Activated CD4-positive, CD25-positive, alpha-beta regulatory T cell treated with anti-CD3 and anti-CD28 coated beads, Interleukin-2, amount 50 U/mL, for 24 hours (primary cell): ENCODE data around the gene NRXN3.

Experiments
- ATAC-seq, 2 donors: fragments of 150-1000 bp; cut with Tn5 transposase; one replicate each; pipeline ENCODE4 v1.10.0; 2021; ENCODE audit warnings: mild to moderate bottlenecking in 1 of 2, moderate library complexity in 1 of 2

Gene NRXN3

DNA sequence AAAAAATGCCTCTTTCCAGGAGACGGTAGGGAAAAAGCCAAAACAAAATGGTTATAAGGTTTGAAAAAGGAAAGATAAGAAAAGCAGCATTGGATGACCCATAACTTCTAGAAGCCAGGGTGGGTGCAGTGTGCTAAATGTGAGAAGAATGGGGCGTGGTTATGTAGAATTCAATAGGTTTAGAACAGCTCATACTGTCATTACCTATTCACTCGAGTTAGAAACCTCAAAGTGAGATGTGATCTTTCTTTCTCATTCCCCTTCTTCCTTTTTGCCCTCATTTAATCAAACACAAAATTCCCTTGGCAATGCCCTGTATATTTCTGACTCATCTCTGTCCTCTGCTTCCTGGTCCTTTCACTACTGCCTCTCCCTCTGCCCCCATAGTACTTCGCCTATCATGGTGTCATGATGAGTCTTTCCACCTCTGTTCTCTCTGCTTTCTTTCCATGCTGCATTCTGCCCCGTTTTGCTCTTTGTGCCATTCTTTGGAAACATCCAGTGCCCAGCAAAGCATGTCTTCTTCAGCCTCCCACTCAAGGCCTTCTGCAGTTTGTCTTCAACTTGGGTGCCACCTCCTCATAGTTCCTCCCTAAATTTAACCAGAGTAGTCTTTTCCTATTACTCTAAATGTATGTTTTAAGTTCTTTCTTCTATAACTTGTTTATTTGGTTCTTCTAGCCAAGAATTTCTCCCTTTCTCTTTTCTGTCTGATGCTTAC, 496.3 kb downstream of the NRXN3 start:
- no peak for ATAC-seq

DNA sequence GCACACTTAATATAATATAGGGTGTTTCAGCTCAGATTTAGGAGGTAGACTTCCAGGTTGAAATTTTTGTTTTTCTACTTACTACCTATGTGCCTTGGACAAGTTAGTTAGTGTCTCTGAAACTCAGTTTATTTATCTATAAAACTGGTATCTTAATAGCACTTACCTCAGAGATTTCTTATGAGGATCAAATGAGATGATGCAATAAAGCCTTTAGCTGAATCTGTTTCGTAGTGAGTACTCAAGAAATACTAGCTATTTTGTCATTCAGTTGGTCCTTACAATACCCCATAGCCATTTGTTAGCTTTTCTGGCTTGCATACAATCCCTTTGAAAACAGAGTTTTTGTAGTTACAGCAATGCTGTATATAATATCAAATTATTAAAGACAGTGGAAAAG, 497.0 kb downstream of the NRXN3 start:
- ATAC-seq = no peak

DNA sequence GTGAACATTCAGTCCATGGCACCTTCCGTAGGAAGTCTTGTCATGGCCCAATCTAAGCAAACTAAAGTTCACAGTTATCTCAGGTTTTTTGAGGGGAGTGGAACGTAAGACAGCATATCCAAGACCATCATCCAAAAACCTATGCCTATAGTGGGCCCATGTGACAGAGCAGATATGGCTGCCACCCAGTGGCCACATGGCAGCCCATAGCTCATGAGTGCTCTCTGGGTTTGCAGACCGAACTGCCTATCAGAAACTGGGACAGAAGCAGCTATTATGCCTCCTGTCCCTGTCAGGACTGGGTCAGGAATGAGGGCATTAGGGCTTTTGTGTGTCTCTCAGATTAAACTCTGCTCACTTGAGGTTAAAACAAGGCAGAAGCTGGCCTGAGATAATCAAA, 503.7 kb downstream of the NRXN3 start:
- no peak for ATAC-seq

DNA sequence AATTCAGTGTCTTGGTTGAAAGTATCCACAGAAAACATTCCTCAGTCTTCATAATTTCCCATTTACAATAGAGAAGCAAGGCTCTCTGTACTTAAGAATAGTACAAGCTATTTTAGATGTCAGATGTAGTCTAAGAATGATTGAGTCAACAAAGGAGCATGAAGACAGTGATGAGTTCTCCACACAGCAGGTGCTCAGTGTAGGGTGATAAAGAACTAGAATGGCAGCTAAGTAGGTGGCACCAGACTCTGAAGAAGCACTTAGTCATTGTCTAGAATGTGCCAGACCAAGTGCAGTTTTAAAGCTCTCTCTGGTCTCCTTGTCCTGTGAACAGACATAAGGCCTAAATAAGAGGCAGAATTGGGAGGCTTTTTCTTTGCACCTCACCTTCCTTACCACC, 504.6 kb downstream of the NRXN3 start:
- no peak for ATAC-seq

DNA sequence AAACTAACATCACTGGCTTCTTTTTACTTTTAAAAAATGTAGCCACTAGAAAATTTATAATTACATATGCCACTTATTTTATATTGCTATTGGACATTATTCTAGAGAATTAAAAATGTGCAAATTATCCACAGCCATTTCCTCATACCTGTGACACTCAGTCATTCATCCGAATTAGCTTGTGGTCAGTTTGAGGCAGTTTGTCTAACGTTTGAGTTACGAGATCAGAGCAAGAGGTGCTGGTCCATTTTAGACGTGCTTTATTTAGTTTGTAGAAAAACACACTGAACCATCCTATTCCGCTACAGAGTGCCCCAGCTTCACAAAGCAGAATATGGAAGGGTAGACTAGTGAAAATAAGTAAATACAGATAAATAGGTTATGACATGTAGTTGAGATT, 513.0 kb downstream of the NRXN3 start:
- ATAC-seq = no peak

DNA sequence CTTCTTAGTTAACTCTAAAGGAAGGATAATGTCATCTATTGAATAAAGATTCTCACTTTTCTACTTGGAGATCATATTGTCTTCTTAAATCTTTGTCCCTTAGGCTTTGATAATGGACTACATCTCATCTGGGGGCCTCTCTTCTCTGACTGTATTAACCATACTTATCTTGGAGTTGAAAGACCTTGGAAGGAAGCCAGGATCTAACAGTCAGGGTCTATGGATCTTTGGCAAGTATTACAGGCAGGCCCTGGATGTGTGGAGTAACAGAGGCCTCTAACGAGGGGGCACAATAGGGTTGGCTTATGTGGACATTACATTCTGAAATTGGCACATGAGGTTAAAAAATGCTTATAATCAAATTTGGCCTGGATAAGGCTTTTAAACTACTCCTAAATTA, 513.8 kb downstream of the NRXN3 start:
- no peak for ATAC-seq

DNA sequence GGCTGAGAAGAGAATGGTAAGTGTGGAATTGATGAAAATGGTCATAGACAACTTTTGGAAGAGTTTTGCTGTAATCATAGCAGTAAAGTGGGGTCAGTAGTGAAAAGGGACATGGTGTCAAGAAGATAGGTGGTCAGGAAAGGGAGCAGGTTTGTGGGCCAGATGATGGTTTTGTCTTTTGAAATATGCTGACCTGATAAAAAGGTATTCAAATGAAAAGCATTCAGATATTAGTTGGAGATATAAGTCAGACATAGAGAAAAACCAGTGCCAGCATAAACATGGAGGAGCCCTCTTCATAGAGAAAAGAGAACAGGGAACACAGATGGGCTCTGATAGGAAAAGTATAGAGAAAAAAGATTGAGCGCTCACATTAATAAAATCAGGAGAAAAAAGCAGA, 518.3 kb downstream of the NRXN3 start:
- no peak for ATAC-seq

DNA sequence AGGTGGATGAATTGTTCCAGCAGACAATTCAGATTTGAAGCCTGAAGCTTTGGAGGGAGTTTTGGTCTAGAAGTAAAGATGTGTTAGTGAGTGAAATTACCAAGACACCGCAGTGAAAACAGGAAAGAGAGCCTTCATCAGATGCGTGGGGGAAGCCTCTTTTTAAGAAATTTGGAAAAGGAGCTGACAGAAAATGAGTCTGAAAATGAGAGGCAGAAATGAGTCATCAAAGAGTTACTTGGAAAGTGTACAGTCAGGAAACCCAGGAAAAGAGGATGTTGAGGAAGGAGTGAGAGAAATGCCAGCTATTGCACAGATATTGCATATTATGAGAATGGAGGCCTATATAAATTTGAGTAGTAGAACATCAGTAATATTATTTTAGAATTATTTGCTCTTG, 520.7 kb downstream of the NRXN3 start:
- ATAC-seq = no peak

DNA sequence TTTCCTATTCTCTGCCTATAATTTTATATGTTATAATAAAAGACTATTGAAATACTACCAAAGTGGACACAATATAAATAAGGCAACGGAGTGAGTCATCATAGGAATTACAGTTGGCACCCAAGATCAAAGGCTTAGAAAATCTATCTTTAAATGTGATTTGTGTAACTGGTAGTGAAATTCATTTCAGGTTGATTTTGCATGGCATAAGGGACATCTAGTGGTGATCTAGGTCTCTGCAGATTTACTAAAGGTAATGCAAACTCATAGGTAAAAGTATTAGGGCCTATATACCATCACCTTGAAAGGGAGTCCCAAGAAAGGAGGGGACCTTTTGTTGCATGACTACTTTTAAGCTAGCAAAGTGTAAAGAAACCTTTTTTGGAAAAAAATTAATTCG, 527.2 kb downstream of the NRXN3 start:
- ATAC-seq = no peak

DNA sequence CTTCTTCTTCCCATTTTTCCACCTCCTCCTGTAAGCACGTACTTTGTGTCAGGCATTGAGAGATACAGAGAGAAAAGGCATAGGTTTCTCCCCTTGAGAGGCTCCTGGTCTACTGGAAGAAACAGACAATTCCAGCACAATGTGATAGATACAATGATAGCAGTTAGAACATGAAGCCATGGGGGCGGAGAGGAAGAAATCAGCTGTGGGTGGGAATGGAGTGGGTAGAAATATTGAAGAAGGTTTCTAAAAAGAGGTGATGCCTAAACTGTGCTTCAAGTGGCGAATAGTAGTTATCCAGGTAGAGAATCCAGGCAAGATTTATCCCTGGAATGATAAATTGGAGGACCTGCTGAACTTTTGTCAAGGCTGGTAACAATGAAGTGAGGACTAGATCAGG, 528.8 kb downstream of the NRXN3 start:
- ATAC-seq = no peak

DNA sequence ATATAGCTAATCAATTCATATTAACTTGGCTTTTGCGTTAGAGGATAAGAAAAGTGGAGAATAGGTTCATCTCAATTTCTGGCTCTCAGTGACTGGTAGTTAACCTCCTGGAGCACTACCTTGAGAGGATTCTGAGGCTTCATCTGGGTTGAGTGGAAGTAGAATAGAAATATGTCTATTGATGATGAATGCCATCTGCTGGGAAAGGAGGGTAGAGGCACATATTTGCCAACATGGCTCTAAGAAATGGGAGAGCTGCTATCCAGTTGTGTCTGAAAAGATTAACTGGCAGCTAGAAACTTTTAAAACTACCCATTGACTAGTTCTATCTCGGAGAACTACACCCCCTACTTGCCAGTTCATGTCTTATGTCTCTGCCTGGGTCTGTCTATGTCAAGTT, 530.1 kb downstream of the NRXN3 start:
- no peak for ATAC-seq

DNA sequence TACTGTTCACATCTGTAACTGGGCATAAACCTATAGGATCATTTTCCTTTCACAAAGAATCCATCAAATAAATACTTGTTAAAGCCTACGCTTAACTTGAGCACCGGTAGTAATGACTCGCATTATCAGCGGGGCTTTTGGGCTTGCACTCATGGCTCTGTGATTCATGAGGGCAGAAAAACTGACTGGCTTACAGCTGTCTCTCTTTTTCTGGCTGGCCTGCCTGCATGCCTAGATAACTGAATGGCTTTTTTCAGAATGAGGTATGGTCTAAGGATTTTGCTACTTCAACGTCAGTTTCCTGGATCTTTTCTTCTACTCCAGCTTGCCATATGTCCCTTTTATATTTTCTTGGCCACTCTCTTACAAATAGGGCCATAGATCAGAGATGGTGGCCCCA, 531.1 kb downstream of the NRXN3 start:
- ATAC-seq = no peak

DNA sequence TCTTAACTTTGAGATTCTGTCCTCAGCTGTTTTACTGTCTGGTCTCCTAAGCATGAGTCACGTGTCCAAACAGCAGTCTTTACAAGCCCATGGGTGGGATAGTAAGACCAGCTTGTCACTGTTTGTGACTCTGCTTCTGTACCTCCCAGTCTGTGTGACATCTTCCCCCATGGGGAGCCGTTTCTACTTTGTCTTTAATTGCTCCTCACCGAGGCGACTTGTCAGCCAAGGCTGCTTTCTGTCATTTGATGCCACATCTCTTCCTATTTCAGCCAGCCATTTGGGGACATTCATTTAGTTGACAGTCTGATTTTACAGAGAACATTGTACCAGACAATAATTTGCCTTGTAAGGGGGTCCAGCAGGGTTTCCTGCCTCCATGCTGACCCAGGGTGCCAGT, 534.8 kb downstream of the NRXN3 start:
- ATAC-seq = no peak

DNA sequence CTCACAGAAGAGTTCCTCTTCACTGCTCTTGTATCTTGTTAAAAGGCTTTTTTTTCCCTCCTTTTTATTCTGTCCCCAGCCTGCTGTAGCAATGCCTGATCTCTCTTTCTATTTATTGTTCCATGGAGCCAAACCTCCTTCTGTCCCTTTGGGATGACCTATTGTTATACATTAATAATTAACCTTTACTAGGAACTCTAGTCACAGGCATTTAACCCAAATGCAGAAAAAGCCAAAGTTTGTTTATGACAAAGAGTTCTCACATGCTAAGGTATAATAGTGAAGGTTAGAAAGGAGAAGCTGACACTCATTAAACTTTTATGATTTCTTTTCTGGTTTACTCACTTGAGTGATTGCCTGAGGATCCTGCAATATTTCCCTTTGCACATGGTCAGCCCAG, 535.8 kb downstream of the NRXN3 start:
- no peak for ATAC-seq

DNA sequence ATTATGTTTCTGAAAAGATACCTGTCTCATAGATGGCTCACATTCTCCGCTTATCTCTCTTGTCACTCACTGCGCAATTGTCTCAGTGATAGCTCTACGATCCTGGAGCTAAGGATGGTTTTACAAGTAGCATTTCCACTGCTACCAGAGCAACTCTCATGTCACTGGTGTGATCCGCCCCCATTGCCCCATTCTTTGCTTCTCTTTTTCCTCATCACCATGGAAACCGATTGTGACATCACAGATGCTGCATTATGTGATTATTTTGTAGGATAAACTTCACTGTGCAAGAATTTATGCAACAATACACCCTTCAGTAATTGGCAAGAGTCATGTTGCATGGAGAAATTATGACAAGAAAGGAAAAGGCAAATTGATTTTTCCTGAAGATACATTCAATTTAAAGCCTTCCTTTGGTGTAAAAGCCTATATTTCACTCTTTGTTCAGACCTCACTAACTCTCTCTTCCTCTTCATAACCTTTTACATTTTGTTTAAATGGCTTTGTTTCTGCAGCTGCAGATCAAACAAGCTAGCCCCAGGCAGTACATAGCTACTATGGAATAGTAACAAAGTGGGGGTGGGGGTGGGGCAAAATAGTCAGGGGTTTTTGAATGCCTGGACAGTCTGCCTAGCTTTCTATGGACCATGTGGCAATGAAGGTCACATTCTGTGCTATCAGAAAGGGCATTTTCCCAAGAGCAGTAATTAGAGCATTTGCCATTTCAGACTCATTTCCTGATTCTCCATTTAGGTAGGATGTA, 539.8 kb downstream of the NRXN3 start:
- no peak for ATAC-seq

DNA sequence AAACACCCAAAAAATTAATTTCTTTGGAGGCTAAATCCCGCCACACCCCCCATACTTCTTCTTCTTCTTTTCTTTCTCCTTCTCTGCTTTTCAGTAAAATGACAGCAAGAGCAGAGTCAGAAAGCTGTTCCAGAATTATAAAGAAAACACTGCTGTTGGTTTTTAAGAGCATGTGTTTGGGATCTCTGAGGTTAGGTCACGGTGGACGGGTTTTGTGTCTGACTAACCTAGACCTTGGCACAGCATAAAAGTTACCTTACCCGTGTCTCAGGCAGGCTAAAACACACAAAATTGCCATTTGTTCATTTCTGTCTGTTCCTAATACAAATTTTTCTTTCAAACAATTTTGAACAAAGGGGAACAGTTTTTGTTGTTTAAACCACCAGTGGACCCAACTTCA, 540.8 kb downstream of the NRXN3 start:
- ATAC-seq = no peak

DNA sequence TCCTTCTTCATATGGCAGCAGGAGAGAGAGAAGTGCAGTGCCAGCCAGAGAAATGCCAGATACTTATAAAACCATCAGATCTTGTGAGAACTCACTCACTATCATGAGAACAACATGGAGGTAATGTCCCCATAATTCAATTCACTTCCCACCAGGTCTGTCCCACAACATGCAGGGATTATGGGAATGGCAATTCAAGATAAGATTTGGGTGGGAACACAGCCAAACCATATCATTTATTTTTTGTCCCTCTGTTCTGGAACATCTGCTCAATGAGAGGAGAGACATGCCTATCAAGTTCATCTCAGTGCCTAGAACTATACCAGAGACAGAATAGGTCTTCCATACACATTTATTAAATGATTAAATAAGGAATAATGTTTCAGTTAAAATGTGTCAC, 543.5 kb downstream of the NRXN3 start:
- ATAC-seq = no peak

DNA sequence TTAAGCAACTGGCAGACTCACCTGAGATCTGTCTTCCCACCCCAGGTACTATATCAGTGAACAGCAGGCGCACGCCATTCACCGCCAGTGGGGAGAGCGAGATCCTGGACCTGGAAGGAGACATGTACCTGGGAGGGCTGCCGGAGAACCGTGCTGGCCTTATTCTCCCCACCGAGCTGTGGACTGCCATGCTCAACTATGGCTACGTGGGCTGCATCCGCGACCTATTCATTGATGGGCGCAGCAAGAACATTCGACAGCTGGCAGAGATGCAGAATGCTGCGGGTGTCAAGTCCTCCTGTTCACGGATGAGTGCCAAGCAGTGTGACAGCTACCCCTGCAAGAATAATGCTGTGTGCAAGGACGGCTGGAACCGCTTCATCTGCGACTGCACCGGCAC, 544.5 kb downstream of the NRXN3 start:
- no peak for ATAC-seq

DNA sequence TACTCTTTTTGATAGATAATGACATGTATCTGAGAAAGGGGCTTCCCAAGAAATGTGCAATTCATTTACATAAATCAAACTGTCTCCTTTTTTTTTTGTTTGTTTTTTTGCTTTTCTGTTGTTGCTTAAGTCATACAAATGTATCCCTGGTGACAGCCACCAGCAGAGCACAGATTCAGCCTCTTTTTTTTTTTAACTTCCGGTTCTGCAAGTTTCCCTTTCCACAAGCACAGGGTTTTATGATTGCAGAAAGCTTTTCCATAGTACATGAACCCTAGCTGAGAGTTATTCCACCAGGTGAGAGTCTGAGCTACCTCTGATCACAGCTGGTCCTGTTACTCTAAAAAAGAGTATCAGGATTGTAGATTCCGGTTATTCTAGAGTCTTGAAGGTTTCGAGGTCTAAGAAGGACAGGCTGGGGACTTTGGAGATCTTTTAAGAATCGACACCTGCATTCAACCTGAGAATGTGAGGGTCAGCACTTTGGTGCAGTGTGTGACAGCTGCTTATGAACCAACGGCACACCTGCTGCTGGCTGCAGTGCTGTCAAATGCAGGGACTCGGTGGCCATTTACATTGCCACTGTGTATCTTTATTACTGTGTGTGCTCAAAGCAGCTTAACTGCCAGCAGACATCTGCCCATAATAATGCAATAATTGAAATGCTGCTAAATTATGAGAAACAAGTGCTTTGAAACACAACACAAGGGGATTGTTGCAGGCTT, 551.7 kb downstream of the NRXN3 start:
- no peak for ATAC-seq

DNA sequence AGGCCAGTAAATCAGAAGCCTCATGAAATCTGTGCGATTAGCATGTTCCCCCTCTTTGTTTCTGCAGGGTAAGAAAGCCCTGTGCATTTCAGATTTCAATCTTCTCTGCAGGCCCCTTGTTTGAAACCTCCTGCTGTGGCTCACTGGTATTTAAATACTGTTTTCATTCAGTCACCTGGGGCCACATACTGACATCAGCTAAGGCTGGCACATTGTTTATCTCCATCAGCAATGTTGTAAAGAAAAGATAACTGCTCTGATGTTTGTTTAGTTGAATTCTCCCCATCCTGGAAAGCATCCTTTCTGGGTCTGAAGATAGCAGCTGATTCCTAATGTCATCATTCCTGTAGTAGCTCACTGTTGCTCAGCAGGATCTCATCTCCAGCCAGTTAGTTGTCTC, 554.9 kb downstream of the NRXN3 start:
- no peak for ATAC-seq

DNA sequence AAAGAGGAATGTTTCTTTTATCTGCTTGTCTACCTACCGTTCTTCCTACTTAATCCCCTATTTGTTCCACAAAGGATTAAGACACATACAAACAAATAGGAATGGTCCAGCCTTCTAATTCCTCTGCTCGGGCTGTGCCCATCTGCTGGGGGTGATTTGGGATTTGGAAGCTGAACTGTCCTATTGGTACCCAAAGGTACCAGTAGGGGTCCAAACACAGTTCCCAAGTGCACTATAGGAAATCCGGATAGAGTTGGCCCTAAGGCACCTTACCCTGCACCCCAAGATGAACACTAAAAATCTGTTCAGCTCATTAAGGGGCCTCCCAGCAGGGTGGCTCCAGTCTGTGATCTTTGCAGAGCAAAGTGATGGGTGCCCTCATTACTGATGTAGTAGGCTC, 566.9 kb downstream of the NRXN3 start:
- ATAC-seq = no peak

DNA sequence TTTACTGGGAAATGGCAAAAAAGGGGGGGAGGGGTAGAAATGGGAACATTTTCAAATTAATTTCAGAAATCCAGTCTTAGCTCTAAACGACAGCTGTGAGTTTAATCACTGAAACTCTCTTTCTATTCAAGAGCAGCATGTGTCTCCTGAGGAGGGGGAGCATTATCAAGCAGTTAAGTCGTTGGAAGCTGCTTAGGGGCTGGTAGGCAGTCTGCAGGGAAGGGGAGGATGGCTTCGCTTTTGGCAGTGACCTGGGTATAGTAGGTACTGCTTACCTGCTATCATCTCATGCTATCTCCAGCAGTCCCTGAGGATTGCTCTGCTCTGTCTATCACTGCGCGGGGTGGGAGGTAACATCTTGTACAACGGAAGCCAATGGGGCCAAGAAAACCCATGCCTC, 567.4 kb downstream of the NRXN3 start:
- no peak for ATAC-seq

DNA sequence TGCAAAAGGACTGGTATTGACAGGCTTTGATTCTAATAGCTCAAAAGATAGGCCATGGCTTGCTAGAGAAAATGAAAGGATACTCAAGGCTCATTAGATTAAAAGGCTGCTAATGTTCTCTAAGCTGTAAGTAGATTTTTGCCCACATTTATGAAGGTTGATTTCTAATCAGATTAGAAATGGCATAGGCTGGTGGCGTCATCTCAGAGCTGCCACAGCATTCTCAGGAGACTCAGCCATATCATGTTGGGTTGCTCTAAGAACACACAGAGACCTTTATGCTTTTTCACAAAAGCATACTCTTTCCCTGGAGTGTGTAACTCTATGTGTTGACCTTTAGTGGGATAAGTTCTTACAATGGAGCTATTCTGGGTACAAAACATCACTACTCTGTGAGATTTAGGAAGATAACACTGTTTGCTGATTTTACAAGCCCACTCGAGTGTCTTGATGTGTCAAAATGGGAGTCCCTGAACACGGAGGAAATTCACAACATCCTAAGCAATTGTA, 576.0 kb downstream of the NRXN3 start:
- no peak for ATAC-seq

DNA sequence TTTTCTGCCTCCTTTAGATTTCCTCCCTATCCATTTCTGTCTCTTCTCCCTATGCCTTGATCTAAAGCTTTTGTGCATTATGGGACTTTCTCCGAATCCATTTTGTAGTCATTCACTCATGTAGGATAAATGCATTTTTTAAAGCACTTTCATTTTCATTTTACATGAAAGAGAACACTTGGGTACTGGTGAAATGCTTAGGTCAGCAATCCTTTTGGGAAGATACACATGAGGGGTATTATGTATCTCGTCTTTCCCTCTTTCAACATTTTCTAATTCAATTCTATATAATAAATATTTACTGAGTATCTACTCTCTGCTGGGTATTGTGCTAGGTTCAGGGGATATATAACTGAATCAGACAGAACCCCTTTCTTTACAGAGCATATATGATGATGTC, 577.6 kb downstream of the NRXN3 start:
- no peak for ATAC-seq
